Activated effector memory CD4-positive, alpha-beta T cell treated with anti-CD3 and anti-CD28 coated beads, Interleukin-2, amount 50 U/mL, for 16 hours (primary cell): ENCODE measurements around the gene IL31RA.
"Not testable (repeated sequence)": the region's sequence is repeated elsewhere in the genome, so short reads cannot be mapped to it uniquely, and the experiment has no call there.

Experiments used
- DNase-seq: peaks from one replicate; pipeline ENCODE4 v3.0.0-alpha.2; 2020

The IL31RA gene

GRCh38 chr5:55850839-55851674 lies at the start of gene IL31RA:
Gene IL31RA, plus strand, starts transcription at chr5:55851357. Its CDS starts 214 bp downstream, at chr5:55851571.
- no peak for DNase-seq

- not testable (repeated sequence) for DNase-seq
Measured at GRCh38 chr5:55808814-55809213, 42.3 kb upstream of the IL31RA start.

- DNase-seq, result not testable (repeated sequence)
Measured at GRCh38 chr5:55815939-55816338, 35.2 kb upstream of the IL31RA start.

- no peak for DNase-seq
Measured at GRCh38 chr5:55816342-55816741, 34.8 kb upstream of the IL31RA start.

- no peak for DNase-seq
Measured at GRCh38 chr5:55817030-55817429, 34.1 kb upstream of the IL31RA start.

GRCh38 chr5:55820488-55820887 lies 30.7 kb upstream of the IL31RA start:
- DNase-seq, result no peak

GRCh38 chr5:55821731-55822512 lies 29.2 kb upstream of the IL31RA start:
- peak; percentile 62 for DNase-seq

- DNase-seq, result no peak
Measured at GRCh38 chr5:55823151-55823796, 27.9 kb upstream of the IL31RA start.

- DNase-seq, result no peak
Measured at GRCh38 chr5:55829956-55830355, 21.2 kb upstream of the IL31RA start.

GRCh38 chr5:55832446-55832845 lies 18.7 kb upstream of the IL31RA start:
- no peak for DNase-seq

- DNase-seq, result no peak
Measured at GRCh38 chr5:55836191-55836590, 15.0 kb upstream of the IL31RA start.

- no peak for DNase-seq
Measured at GRCh38 chr5:55841976-55842375, 9.2 kb upstream of the IL31RA start.

- DNase-seq, result no peak
Measured at GRCh38 chr5:55847837-55848236, 3.3 kb upstream of the IL31RA start.

GRCh38 chr5:55848783-55849182 lies 2.4 kb upstream of the IL31RA start:
- no peak for DNase-seq

- DNase-seq, result no peak
Measured at GRCh38 chr5:55851675-55851979, 470 bp downstream of the IL31RA start.

- DNase-seq, result no peak
Measured at GRCh38 chr5:55852503-55852902, 1.3 kb downstream of the IL31RA start.

GRCh38 chr5:55853041-55853670 lies 2.0 kb downstream of the IL31RA start:
- no peak for DNase-seq

GRCh38 chr5:55853818-55854217 lies 2.7 kb downstream of the IL31RA start:
- no peak for DNase-seq

GRCh38 chr5:55855509-55855908 lies 4.4 kb downstream of the IL31RA start:
- DNase-seq, result no peak

- no peak for DNase-seq
Measured at GRCh38 chr5:55856516-55857246, 5.5 kb downstream of the IL31RA start.

GRCh38 chr5:55857247-55857640 lies 6.1 kb downstream of the IL31RA start:
- no peak for DNase-seq

- DNase-seq, result no peak
Measured at GRCh38 chr5:55858104-55858503, 6.9 kb downstream of the IL31RA start.

GRCh38 chr5:55860288-55860687 lies 9.1 kb downstream of the IL31RA start:
- no peak for DNase-seq
